ENCODE data around the gene SHCBP1. TPM values are rescaled to one million over a fixed set of nuclear protein-coding genes. Genes with fewer than 3 reads are reported as not detected.

SHCBP1 gene
- total and polyA plus RNA-seq, 10 of the 15 experiments (the other 5 are each of a cell fraction or from before 2014, with no cell fraction given) = 9.5 to 73.3 (median 30.2) TPM

Small RNAs within 50 kb of the gene (small RNA-seq; reads per million reads assigned to genes)
- not detected for gene RNU6-845P

Other genes starting within 250 kb of the SHCBP1 start
- 44.2 and 50.7 TPM in 2 replicates for gene VPS35, start 67.8 kb upstream of the SHCBP1 start, total RNA-seq (2014; rRNA removed)
- gene VPS35, start 67.8 kb upstream of the SHCBP1 start, total RNA-seq (2014; rRNA removed; fragmentation: Illumina TruSeq; extraction: Trizol) = 57.5 and 58.1 TPM in 2 replicates
- 74.2 and 82.0 TPM in 2 replicates for gene VPS35, start 67.8 kb upstream of the SHCBP1 start, total RNA-seq (2021)
- 28.5 and 53.3 TPM in 2 replicates for gene VPS35, start 67.8 kb upstream of the SHCBP1 start, polyA plus RNA-seq (2011; rRNA removed)
- 50.6 and 60.8 TPM in 2 replicates for gene VPS35, start 67.8 kb upstream of the SHCBP1 start, polyA plus RNA-seq (2014; fragmentation: Illumina TruSeq; extraction: Trizol)
- gene VPS35, start 67.8 kb upstream of the SHCBP1 start, polyA plus RNA-seq (2014; fragmentation: Nextera tagmentation; extraction: Ambion mirVana) = 10 to 100 TPM; 63.8 to 73.0 TPM
- 32.3 and 37.0 TPM in 2 replicates for gene VPS35, start 67.8 kb upstream of the SHCBP1 start, polyA plus RNA-seq (2014; rRNA removed)
- 100 to 1,000 TPM; 111 to 125 TPM for gene VPS35, start 67.8 kb upstream of the SHCBP1 start, polyA plus RNA-seq (2016; fragmentation: Nextera tagmentation; extraction: Ambion mirVana)
- 46.0 and 46.9 TPM in 2 replicates for gene ORC6, start 68.3 kb upstream of the SHCBP1 start, total RNA-seq (2014; rRNA removed)
- 50.1 and 52.2 TPM in 2 replicates for gene ORC6, start 68.3 kb upstream of the SHCBP1 start, total RNA-seq (2014; rRNA removed; fragmentation: Illumina TruSeq; extraction: Trizol)
- 33.8 and 36.3 TPM in 2 replicates for gene ORC6, start 68.3 kb upstream of the SHCBP1 start, total RNA-seq (2021)
- gene ORC6, start 68.3 kb upstream of the SHCBP1 start, polyA plus RNA-seq (2011; rRNA removed) = 40.2 and 49.1 TPM in 2 replicates
- 54.9 and 64.8 TPM in 2 replicates for gene ORC6, start 68.3 kb upstream of the SHCBP1 start, polyA plus RNA-seq (2014; fragmentation: Illumina TruSeq; extraction: Trizol)
- gene ORC6, start 68.3 kb upstream of the SHCBP1 start, polyA plus RNA-seq (2014; fragmentation: Nextera tagmentation; extraction: Ambion mirVana) = 10 to 100 TPM; 25.7 to 37.8 TPM
- 64.0 and 68.6 TPM in 2 replicates for gene ORC6, start 68.3 kb upstream of the SHCBP1 start, polyA plus RNA-seq (2014; rRNA removed)
- gene ORC6, start 68.3 kb upstream of the SHCBP1 start, polyA plus RNA-seq (2016; fragmentation: Nextera tagmentation; extraction: Ambion mirVana) = 10 to 100 TPM; 84.7 to 88.5 TPM
- 0.27 and 0.28 TPM in 2 replicates for gene MYLK3, start 127.0 kb upstream of the SHCBP1 start, total RNA-seq (2014; rRNA removed)
- 0.14 and 0.27 TPM in 2 replicates for gene MYLK3, start 127.0 kb upstream of the SHCBP1 start, total RNA-seq (2014; rRNA removed; fragmentation: Illumina TruSeq; extraction: Trizol)
- gene MYLK3, start 127.0 kb upstream of the SHCBP1 start, total RNA-seq (2021) = 0.37 and 0.46 TPM in 2 replicates
- 0.15 and 0.20 TPM in 2 replicates for gene MYLK3, start 127.0 kb upstream of the SHCBP1 start, polyA plus RNA-seq (2011; rRNA removed)
- 0.12 and 0.14 TPM in 2 replicates for gene MYLK3, start 127.0 kb upstream of the SHCBP1 start, polyA plus RNA-seq (2014; fragmentation: Illumina TruSeq; extraction: Trizol)
- gene MYLK3, start 127.0 kb upstream of the SHCBP1 start, polyA plus RNA-seq (2014; fragmentation: Nextera tagmentation; extraction: Ambion mirVana) = under 1 TPM; 0.02 to 0.05 TPM
- gene MYLK3, start 127.0 kb upstream of the SHCBP1 start, polyA plus RNA-seq (2014; rRNA removed) = 0.17 and 0.37 TPM in 2 replicates
- gene MYLK3, start 127.0 kb upstream of the SHCBP1 start, polyA plus RNA-seq (2016; fragmentation: Nextera tagmentation; extraction: Ambion mirVana) = under 1 TPM; 0.18 to 0.21 TPM
- gene C16orf87, start 209.8 kb upstream of the SHCBP1 start, total RNA-seq (2014; rRNA removed) = 18.4 and 24.3 TPM in 2 replicates
- gene C16orf87, start 209.8 kb upstream of the SHCBP1 start, total RNA-seq (2014; rRNA removed; fragmentation: Illumina TruSeq; extraction: Trizol) = 32.6 and 34.9 TPM in 2 replicates
- 21.8 and 21.9 TPM in 2 replicates for gene C16orf87, start 209.8 kb upstream of the SHCBP1 start, total RNA-seq (2021)
- 19.7 and 30.8 TPM in 2 replicates for gene C16orf87, start 209.8 kb upstream of the SHCBP1 start, polyA plus RNA-seq (2011; rRNA removed)
- 29.3 and 40.1 TPM in 2 replicates for gene C16orf87, start 209.8 kb upstream of the SHCBP1 start, polyA plus RNA-seq (2014; fragmentation: Illumina TruSeq; extraction: Trizol)
- gene C16orf87, start 209.8 kb upstream of the SHCBP1 start, polyA plus RNA-seq (2014; fragmentation: Nextera tagmentation; extraction: Ambion mirVana) = 10 to 100 TPM; 49.0 to 51.8 TPM
- 16.8 and 18.5 TPM in 2 replicates for gene C16orf87, start 209.8 kb upstream of the SHCBP1 start, polyA plus RNA-seq (2014; rRNA removed)
- 10 to 100 TPM; 69.8 to 72.6 TPM for gene C16orf87, start 209.8 kb upstream of the SHCBP1 start, polyA plus RNA-seq (2016; fragmentation: Nextera tagmentation; extraction: Ambion mirVana)